Gastroesophageal sphincter (tissue), 4 donors: ENCODE results near the gene COL1A1. TPM values are rescaled to one million over a fixed set of nuclear protein-coding genes. Genes with fewer than 3 reads are reported as not detected.
A peak's percentile ranks its signal among the peaks of the same experiment; 100 is the strongest.

Experiments
- ATAC-seq: fragments of 150-250 bp; one replicate; pipeline ENCODE4 v1.9.1; 2016; ENCODE audit warnings: mild to moderate bottlenecking, moderate library complexity
- H3K27ac ChIP-seq, 4 donors: fragments of 200-600 bp; sonication (generic) in 3 of 4; 1 replicate in 3 of 4; 2 replicates in 1 of 4; pipeline ENCODE4 v1.5.1; 2016 to 2019
- H3K27me3 ChIP-seq: fragments of 200-600 bp; sonication (generic); one replicate; pipeline ENCODE4 v1.5.1; 2019
- H3K36me3 ChIP-seq, 2 donors: fragments of 200-600 bp; sonication (generic); one replicate each; pipeline ENCODE4 v1.5.1; 2019; ENCODE audit warnings: control low read depth in 1 of 2
- H3K4me1 ChIP-seq, 3 donors: fragments of 200-600 bp; sonication (generic); 1 replicate in 2 of 3; 2 replicates in 1 of 3; pipeline ENCODE4 v1.5.1; 2016 to 2019; ENCODE audit warnings: control low read depth in 2 of 3
- H3K4me3 ChIP-seq, 2 donors: fragments of 200-600 bp; sonication (generic); one replicate each; pipeline ENCODE4 v1.5.1; 2019; ENCODE audit warnings: mild to moderate bottlenecking in 1 of 2, moderate library complexity in 1 of 2
- H3K9me3 ChIP-seq, 3 donors: fragments of 200-600 bp; sonication (generic); one replicate each; pipeline ENCODE4 v1.5.1; 2017 to 2019; ENCODE audit warnings: control low read depth in 2 of 3
- EP300 ChIP-seq: sonication (generic); formaldehyde crosslinking; IDR thresholded peaks from one replicate; pipeline ENCODE4 v1.6.1; 2017; ENCODE audit warnings: antibody characterized with exemption, mild to moderate bottlenecking
- POLR2A ChIP-seq, 2 donors: fragments of 450-650 bp; IDR thresholded peaks; one replicate each; pipeline ENCODE4 v1.6.1; 2017; ENCODE audit warnings: antibody characterized with exemption in 2 of 2, mild to moderate bottlenecking in 2 of 2, moderate library complexity in 1 of 2
- POLR2AphosphoS5 ChIP-seq: sonication (generic); formaldehyde crosslinking; IDR thresholded peaks from one replicate; pipeline ENCODE4 v1.6.1; 2017; ENCODE audit warnings: antibody characterized with exemption
- WGBS, 2 donors: methylation state at CpG; one replicate each; pipeline ENCODE4 v1.1.5; 2018; ENCODE audit warnings: low coverage in 1 of 2; 5-methylcytosine and 5-hydroxymethylcytosine counted together
- total RNA-seq, 4 donors: library from RNA; depleted of rRNA; stranded (reverse); fragments of >200 nt; gene quantifications; one replicate each; pipeline ENCODE4 v1.1.0, GENCODE V29; 2016
- TF ChIP-seq, protein P1 (sequence below), 4 experiments: fragments of 200-600 bp in 2 of 4; fragments of 450-650 bp in 2 of 4; sonication (generic) in 1 of 4; IDR thresholded peaks; one replicate each; pipeline ENCODE4 v1.5.1; 2017 to 2019; ENCODE audit warnings: antibody characterized with exemption in 4 of 4, mild to moderate bottlenecking in 2 of 4, moderate library complexity in 2 of 4

The COL1A1 gene
- total RNA-seq, 4 donors from 2014 or later, result 14.6 to 92.9 (median 69.7) TPM

DNA sequence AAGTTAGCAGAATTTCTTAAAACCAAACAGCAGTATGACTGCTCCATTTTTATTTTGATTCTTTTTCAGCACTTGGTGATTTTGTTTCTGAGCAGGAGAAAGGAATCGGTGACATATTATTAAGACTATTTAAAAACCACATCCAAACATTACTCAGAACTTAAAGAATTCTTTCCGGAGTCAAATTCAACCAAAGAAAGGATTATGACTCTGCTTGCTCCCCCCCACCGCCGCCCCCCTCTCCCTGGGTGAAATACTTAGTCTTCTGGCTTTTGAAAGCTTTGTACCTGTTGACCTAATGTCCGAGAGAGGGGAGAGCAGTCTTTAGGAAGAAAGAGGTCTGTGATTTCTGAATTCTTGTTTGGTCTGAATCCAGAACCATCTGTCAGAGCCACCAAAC is 17.9 kb upstream of the COL1A1 start:
- Histone ChIP-seq H3K36me3 (no peaks in the 10 kb centered on the region), H3K27ac (peak overlapping the region in 3 of 4 donors; percentile 73 to 79 (median 77)), H3K4me1 (peaks cover 0 to 74% (median 50%) of the 10 kb centered on the region in 3 donors), H3K9me3 (no peaks in the 10 kb centered on the region), H3K4me3 (no peak overlapping the region), H3K27me3 (no peaks in the 10 kb centered on the region)
- ATAC-seq, result no peak
- 22 to 27% methylated on average over 5 of the region's 5 CpGs for WGBS, 2 donors
- TF ChIP-seq EP300 (no peak), POLR2A (IDR thresholded peaks at IDR 0.05) (no peak), POLR2AphosphoS5 (no peak)
- TF ChIP-seq, protein P1, sequence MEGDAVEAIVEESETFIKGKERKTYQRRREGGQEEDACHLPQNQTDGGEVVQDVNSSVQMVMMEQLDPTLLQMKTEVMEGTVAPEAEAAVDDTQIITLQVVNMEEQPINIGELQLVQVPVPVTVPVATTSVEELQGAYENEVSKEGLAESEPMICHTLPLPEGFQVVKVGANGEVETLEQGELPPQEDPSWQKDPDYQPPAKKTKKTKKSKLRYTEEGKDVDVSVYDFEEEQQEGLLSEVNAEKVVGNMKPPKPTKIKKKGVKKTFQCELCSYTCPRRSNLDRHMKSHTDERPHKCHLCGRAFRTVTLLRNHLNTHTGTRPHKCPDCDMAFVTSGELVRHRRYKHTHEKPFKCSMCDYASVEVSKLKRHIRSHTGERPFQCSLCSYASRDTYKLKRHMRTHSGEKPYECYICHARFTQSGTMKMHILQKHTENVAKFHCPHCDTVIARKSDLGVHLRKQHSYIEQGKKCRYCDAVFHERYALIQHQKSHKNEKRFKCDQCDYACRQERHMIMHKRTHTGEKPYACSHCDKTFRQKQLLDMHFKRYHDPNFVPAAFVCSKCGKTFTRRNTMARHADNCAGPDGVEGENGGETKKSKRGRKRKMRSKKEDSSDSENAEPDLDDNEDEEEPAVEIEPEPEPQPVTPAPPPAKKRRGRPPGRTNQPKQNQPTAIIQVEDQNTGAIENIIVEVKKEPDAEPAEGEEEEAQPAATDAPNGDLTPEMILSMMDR (IDR thresholded peaks at IDR 0.05), result no peak

DNA sequence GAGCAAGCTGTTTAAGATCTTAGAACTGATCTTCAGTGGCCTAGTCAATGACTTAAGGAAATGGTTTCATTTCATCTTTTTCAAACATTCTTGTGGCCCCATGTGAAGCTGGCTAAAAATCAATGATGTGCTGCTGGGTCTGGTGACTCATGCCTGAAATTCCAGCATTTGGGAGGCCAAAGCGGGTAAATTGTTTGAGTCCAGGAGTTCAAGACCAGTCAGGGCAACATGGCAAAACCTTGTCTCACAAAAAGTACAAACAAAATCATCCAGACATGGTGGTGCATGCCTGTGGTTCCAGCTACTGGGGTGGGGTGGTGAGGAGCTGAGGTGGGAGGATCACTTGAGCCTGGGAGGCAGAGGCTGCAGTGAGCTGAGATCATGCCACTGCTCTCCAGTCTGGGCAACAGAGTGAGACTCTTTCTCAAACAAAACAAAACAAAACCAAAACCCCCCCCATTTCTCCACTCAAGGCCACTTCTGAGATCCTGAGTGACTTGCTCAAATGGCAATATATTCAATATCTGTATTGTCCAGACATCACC is 17.4 kb upstream of the COL1A1 start:
- Histone ChIP-seq H3K27me3 (no peaks in the 10 kb centered on the region), H3K4me3 (no peak overlapping the region), H3K27ac (peak overlapping the region in 3 of 4 donors; percentile 73 to 79 (median 77)), H3K4me1 (peaks cover 0 to 79% (median 50%) of the 10 kb centered on the region in 3 donors), H3K36me3 (no peaks in the 10 kb centered on the region), H3K9me3 (no peaks in the 10 kb centered on the region)
- TF ChIP-seq, protein P1 (IDR thresholded peaks at IDR 0.05), result no peak
- TF ChIP-seq POLR2AphosphoS5, result peak; percentile 51
- WGBS, 2 donors, result 0% methylated on average over 1 of the region's 1 CpG; no CpG with 5 or more reads in 1 of the 2 donors
- no peak for ATAC-seq

- Histone ChIP-seq H3K27ac (peak overlapping the region in 3 of 4 donors; percentile 73 to 79 (median 77)), H3K4me3 (no peak overlapping the region), H3K27me3 (no peaks in the 10 kb centered on the region), H3K9me3 (no peaks in the 10 kb centered on the region), H3K36me3 (no peaks in the 10 kb centered on the region), H3K4me1 (peaks cover 0 to 79% (median 50%) of the 10 kb centered on the region in 3 donors)
- ATAC-seq, result peak; percentile 53
- TF ChIP-seq, protein P1 (IDR thresholded peaks at IDR 0.05), result no peak
- peak; percentile 92 for TF ChIP-seq POLR2AphosphoS5
- WGBS, 2 donors, result 12 to 23% methylated on average over 3 of the region's 3 CpGs
These were observed 16.8 kb upstream of the COL1A1 start for GRCh38 chr17:50218071-50218759.

DNA sequence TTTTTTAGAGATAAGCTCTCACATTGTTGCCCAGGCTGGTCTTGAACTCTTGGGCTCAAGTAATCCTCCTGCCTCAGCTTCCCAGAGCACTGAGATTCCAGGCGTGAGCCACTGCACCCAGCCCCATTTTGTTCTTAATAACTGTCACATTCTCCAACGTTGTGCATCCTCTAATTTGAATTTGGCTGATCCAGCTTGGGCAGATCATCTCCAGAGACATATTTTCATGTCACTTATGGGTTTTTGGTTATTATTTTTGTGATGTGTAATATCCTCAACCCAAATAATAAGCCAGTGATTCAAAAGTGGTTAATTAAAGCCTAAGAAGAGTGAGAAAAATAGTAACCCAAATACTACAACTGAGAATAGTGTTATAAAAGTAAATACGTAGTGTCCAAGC is 16.2 kb upstream of the COL1A1 start:
- ATAC-seq, result no peak
- Histone ChIP-seq H3K36me3 (no peaks in the 10 kb centered on the region), H3K27ac (peak overlapping the region in 3 of 4 donors; percentile 73 to 79 (median 77)), H3K4me1 (peaks cover 0 to 77% (median 48%) of the 10 kb centered on the region in 3 donors), H3K27me3 (no peaks in the 10 kb centered on the region), H3K4me3 (no peak overlapping the region), H3K9me3 (no peaks in the 10 kb centered on the region)
- no peak for TF ChIP-seq EP300
- no peak for TF ChIP-seq POLR2AphosphoS5
- TF ChIP-seq, protein P1 (IDR thresholded peaks at IDR 0.05), result no peak
- no peak for TF ChIP-seq POLR2A (IDR thresholded peaks at IDR 0.05)
- 20 to 32% methylated on average over 3 of the region's 3 CpGs for WGBS, 2 donors
